Measurements from ENCODE around the gene CTXN2.

Gene CTXN2

GRCh38 chr15:48225771-48226170 is 34.3 kb downstream of the CTXN2 start:
- DNase-seq = no peak

- no peak for DNase-seq
Measured at GRCh38 chr15:48230498-48230897, 39.0 kb downstream of the CTXN2 start.

GRCh38 chr15:48233246-48233645 is 41.8 kb downstream of the CTXN2 start:
- DNase-seq = no peak

GRCh38 chr15:48239334-48239733 is 47.9 kb downstream of the CTXN2 start:
- DNase-seq = no peak

- DNase-seq = no peak
Measured at GRCh38 chr15:48242015-48242414, 50.5 kb downstream of the CTXN2 start.

GRCh38 chr15:48242535-48242934 is 51.1 kb downstream of the CTXN2 start:
- no peak for DNase-seq

GRCh38 chr15:48244921-48245320 is 53.5 kb downstream of the CTXN2 start:
- DNase-seq = no peak

- DNase-seq = no peak
Measured at GRCh38 chr15:48248414-48248813, 56.9 kb downstream of the CTXN2 start.

- DNase-seq = no peak
Measured at GRCh38 chr15:48250640-48251076, 59.2 kb downstream of the CTXN2 start.

- no peak for DNase-seq
Measured at GRCh38 chr15:48253172-48253571, 61.7 kb downstream of the CTXN2 start.

All from stimulated activated CD8-positive, alpha-beta memory T cell treated with anti-CD3 and anti-CD28 coated beads, Interleukin-4, amount 100 ng/mL, for 48 hours (primary cell).